ENCODE results near the gene FOXRED1. TPM values are rescaled to one million over a fixed set of nuclear protein-coding genes. Genes with fewer than 3 reads are reported as not detected.

FOXRED1 gene
- total and polyA plus RNA-seq, 2 of the 13 experiments (the other 11 are each of a cell fraction or from before 2014, with no cell fraction given): 29.6 to 42.9 TPM

DNA sequence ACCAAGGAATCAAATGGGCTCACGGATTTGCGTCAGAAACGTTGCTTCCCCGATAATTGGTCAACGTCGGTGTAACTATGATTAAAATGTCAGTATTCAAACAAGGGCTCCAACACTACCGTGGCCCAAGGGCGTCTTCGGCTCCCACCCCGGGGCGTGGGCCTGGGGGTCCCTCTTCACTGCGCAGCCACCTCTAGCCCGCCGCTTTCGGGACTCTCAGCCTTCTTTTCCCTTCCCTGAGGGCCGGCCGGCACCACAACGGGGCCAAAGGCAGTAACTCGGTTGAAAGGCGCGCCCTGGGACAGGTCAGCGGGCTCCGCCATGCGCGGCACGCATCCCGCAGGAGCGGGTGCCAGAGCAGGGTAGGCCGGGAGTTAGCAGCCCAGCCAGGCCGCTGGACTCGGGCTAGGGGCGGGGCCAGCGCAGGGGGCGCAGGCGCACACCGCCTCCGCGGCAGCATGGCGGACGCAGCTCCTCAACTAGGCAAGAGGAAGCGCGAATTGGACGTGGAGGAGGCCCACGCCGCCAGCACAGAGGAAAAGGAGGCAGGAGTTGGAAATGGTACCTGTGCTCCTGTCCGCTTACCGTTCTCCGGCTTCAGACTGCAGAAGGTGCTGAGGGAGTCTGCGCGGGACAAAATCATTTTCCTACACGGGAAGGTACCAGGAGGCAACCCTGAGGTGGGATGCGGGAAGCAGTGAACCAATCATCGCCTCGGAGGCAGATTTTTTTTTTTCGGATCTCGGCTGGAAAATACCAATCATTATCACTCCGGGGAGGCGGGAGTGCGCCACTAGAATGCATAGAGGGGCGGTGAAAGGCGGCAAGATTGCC, 34.9 kb downstream of the FOXRED1 start, which contains the start of gene DCPS (continued):
- peak; percentile 67; the same call in 1 of the 2 replicates for TF ChIP-seq ZBTB2 (CRISPR knock-in tag; IDR thresholded peaks at IDR 0.05; ENCODE audit: low read depth)
- no peak for TF ChIP-seq ZNF101 (CRISPR knock-in tag; IDR thresholded peaks at IDR 0.05; ENCODE audit: borderline replicate concordance, low read depth)
- TF ChIP-seq ZNF331 (CRISPR knock-in tag; IDR thresholded peaks at IDR 0.05): peak; percentile 81
- TF ChIP-seq CEBPZ (IDR thresholded peaks at IDR 0.05; ENCODE audit: low read length): no peak
- peak; percentile 6; the same call in 1 of the 2 replicates for TF ChIP-seq TCF7 (IDR thresholded peaks at IDR 0.05; ENCODE audit: low read depth)
- peak; percentile 81 for TF ChIP-seq ZNF451 (CRISPR knock-in tag; IDR thresholded peaks at IDR 0.05)
- TF ChIP-seq SP140L (CRISPR knock-in tag; IDR thresholded peaks at IDR 0.05; ENCODE audit: borderline replicate concordance): 0 out of 2 replicates have a peak, but pooled peaks have one; percentile 32
- TF ChIP-seq, protein P1, sequence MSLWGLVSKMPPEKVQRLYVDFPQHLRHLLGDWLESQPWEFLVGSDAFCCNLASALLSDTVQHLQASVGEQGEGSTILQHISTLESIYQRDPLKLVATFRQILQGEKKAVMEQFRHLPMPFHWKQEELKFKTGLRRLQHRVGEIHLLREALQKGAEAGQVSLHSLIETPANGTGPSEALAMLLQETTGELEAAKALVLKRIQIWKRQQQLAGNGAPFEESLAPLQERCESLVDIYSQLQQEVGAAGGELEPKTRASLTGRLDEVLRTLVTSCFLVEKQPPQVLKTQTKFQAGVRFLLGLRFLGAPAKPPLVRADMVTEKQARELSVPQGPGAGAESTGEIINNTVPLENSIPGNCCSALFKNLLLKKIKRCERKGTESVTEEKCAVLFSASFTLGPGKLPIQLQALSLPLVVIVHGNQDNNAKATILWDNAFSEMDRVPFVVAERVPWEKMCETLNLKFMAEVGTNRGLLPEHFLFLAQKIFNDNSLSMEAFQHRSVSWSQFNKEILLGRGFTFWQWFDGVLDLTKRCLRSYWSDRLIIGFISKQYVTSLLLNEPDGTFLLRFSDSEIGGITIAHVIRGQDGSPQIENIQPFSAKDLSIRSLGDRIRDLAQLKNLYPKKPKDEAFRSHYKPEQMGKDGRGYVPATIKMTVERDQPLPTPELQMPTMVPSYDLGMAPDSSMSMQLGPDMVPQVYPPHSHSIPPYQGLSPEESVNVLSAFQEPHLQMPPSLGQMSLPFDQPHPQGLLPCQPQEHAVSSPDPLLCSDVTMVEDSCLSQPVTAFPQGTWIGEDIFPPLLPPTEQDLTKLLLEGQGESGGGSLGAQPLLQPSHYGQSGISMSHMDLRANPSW (CRISPR knock-in tag; IDR thresholded peaks at IDR 0.05; ENCODE audit: borderline replicate concordance): no peak; the same call in 1 of the 2 replicates
- no peak for TF ChIP-seq ZNF121 (CRISPR knock-in tag; IDR thresholded peaks at IDR 0.05)
- TF ChIP-seq ZNF674 (CRISPR knock-in tag; IDR thresholded peaks at IDR 0.05; ENCODE audit: low read depth): 0 out of 2 replicates have a peak, but pooled peaks have one; percentile 58
- no peak for TF ChIP-seq ARID3A (IDR thresholded peaks at IDR 0.05; ENCODE audit: low read depth, low read length)
- TF ChIP-seq SRSF1 (optimal IDR thresholded peaks at IDR 0.05; ENCODE audit: low read depth, low read length): no peak
- peak; percentile 74; the same call in 1 of the 2 replicates for TF ChIP-seq ZNF12 (CRISPR knock-in tag; IDR thresholded peaks at IDR 0.05)
- no peak for TF ChIP-seq U2AF2 (IDR thresholded peaks at IDR 0.05; ENCODE audit: low read depth, low read length)
- 0 out of 2 replicates have a peak, but pooled peaks have one; percentile 63 for TF ChIP-seq PAWR (CRISPR knock-in tag; IDR thresholded peaks at IDR 0.05; ENCODE audit: borderline replicate concordance)
- no peak for TF ChIP-seq ZNF496 (CRISPR knock-in tag; IDR thresholded peaks at IDR 0.05; ENCODE audit: insufficient replicate concordance)
- no peak for TF ChIP-seq DPF2 (CRISPR knock-in tag; IDR thresholded peaks at IDR 0.05; ENCODE audit: borderline replicate concordance, low read depth)
- TF ChIP-seq HOXD1 (CRISPR knock-in tag; IDR thresholded peaks at IDR 0.05): peak; percentile 68; the same call in 1 of the 2 replicates
- TF ChIP-seq ZNF44 (CRISPR knock-in tag; IDR thresholded peaks at IDR 0.05): peak; percentile 81; the same call in 1 of the 2 replicates

Data from HepG2 (cell line).